Fibroblast of the aortic adventitia (primary cell): ENCODE measurements around the gene CYP26A1. TPM values are rescaled to one million over a fixed set of nuclear protein-coding genes. Genes with fewer than 3 reads are reported as not detected.

Experiments used
- DNase-seq: peaks from one replicate; pipeline ENCODE4 v3.0.0-alpha.2; 2010; ENCODE audit warnings: low read depth
- H3K4me3 ChIP-seq: 2 replicates; pipeline ENCODE4 v1.5.1; 2011; ENCODE audit warnings: low read depth, mild to moderate bottlenecking, control low read depth, low read length, moderate library complexity
- CTCF ChIP-seq: IDR thresholded peaks from 2 replicates; pipeline ENCODE4 v1.5.1; 2011; ENCODE audit warnings: mild to moderate bottlenecking, low read length, control low read depth, inconsistent platforms; ENCODE audit not compliant: insufficient read depth
- total RNA-seq: library from RNA; depleted of rRNA; stranded (reverse); fragments of >200 nt; gene quantifications from 2 replicates; pipeline ENCODE4 v1.2.3, GENCODE V29; 2012; ENCODE audit warnings: low replicate concordance

The CYP26A1 gene
- total RNA-seq, 1 donor, result not detected

- TF ChIP-seq CTCF, result no peak
- H3K4me3 ChIP-seq, result no peak overlapping the region
- DNase-seq, result no peak
Measured at GRCh38 chr10:93072713-93073538, 767 bp upstream of the CYP26A1 start.

GRCh38 chr10:93074147-93074596 lies 479 bp downstream of the CYP26A1 start:
- DNase-seq, result no peak
- H3K4me3 ChIP-seq, result no peak overlapping the region
- no peak for TF ChIP-seq CTCF

- no peak for TF ChIP-seq CTCF
- H3K4me3 ChIP-seq, result no peak overlapping the region
- DNase-seq, result no peak
Measured at GRCh38 chr10:93074597-93075368, 1.1 kb downstream of the CYP26A1 start.

GRCh38 chr10:93075369-93076221 lies 1.9 kb downstream of the CYP26A1 start:
- no peak for TF ChIP-seq CTCF
- no peak overlapping the region for H3K4me3 ChIP-seq
- DNase-seq, result no peak

GRCh38 chr10:93076871-93077270 lies 3.2 kb downstream of the CYP26A1 start:
- H3K4me3 ChIP-seq, result no peak overlapping the region
- no peak for DNase-seq
- no peak for TF ChIP-seq CTCF

GRCh38 chr10:93077860-93078337 lies 4.2 kb downstream of the CYP26A1 start:
- peak; percentile 33 for DNase-seq
- TF ChIP-seq CTCF, result no peak

More at GRCh38 chr10:93077860-93078337, 4.2 kb downstream of the CYP26A1 start:
- no peak overlapping the region for H3K4me3 ChIP-seq
